GM19043 (cell line): ENCODE data around the gene SF3A2.
"Not testable (repeated sequence)": the region's sequence is repeated elsewhere in the genome, so short reads cannot be mapped to it uniquely, and the experiment has no call there.

Source experiments
- ATAC-seq: cut with Tn5 transposase; IDR thresholded peaks from one replicate; pipeline ENCODE4 v1.9.1; 2021; ENCODE audit warnings: low read depth; ENCODE audit not compliant: unreplicated experiment

The SF3A2 gene

GRCh38 chr19:2271234-2272103 lies 34.8 kb downstream of the SF3A2 start:
- ATAC-seq, result no peak

GRCh38 chr19:2273356-2274184 lies 36.9 kb downstream of the SF3A2 start:
- no peak for ATAC-seq

GRCh38 chr19:2274185-2274711 lies 37.6 kb downstream of the SF3A2 start:
- ATAC-seq, result no peak

- no peak for ATAC-seq
These were observed 38.4 kb downstream of the SF3A2 start for GRCh38 chr19:2274931-2275535.

GRCh38 chr19:2275588-2276428 lies 39.2 kb downstream of the SF3A2 start:
- no peak for ATAC-seq

- ATAC-seq, result no peak
These were observed 39.9 kb downstream of the SF3A2 start for GRCh38 chr19:2276429-2276986.

GRCh38 chr19:2277138-2277537 lies 40.5 kb downstream of the SF3A2 start:
- no peak for ATAC-seq

- ATAC-seq, result no peak
These were observed 42.0 kb downstream of the SF3A2 start for GRCh38 chr19:2278459-2279158.

- no peak for ATAC-seq
These were observed 44.1 kb downstream of the SF3A2 start for GRCh38 chr19:2280633-2281264.

- ATAC-seq, result not testable (repeated sequence)
These were observed 44.8 kb downstream of the SF3A2 start for GRCh38 chr19:2281265-2282061.

- ATAC-seq, result no peak
These were observed 45.6 kb downstream of the SF3A2 start, which contains the start of gene PEAK3 for GRCh38 chr19:2282062-2282861. TSS of gene PEAK3 (minus strand) at chr19:2282175. CDS start at chr19:2280931, 1,244 bp downstream.

GRCh38 chr19:2282862-2283237 lies 46.2 kb downstream of the SF3A2 start:
- no peak for ATAC-seq

GRCh38 chr19:2283835-2284507 lies 47.3 kb downstream of the SF3A2 start:
- ATAC-seq, result no peak

GRCh38 chr19:2286402-2287140 lies 49.9 kb downstream of the SF3A2 start:
- no peak for ATAC-seq

- no peak for ATAC-seq
These were observed 51.1 kb downstream of the SF3A2 start for GRCh38 chr19:2287585-2288337.
